ENCODE measurements around the gene NCR3LG1.
"Not testable (repeated sequence)": the region's sequence is repeated elsewhere in the genome, so short reads cannot be mapped to it uniquely, and the experiment has no call there.

NCR3LG1 gene

DNA sequence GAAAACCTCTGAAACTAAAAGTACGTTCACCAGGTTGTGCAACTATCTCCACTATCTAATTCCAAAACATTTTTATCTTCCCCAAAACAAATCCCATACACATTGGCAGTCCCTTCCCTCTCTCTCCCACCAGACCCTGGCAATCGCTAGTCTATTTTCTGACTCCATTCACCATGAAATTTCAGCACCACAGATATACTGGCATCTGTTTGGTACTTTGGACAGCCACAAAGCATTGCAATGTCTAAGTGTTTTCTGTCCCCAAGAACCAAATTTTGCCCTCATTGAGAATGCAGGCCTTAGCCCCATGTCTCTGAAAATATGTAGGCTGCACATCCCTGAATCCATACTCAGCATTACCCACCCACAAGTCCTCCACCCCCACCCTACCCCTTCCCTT, 64.9 kb downstream of the NCR3LG1 start:
- H3K4me3 ChIP-seq (ENCODE audit: low read length), result no peak overlapping the region
- TF ChIP-seq ZNF274 (IDR thresholded peaks at IDR 0.05; ENCODE audit: low read depth, low read length), result no peak

DNA sequence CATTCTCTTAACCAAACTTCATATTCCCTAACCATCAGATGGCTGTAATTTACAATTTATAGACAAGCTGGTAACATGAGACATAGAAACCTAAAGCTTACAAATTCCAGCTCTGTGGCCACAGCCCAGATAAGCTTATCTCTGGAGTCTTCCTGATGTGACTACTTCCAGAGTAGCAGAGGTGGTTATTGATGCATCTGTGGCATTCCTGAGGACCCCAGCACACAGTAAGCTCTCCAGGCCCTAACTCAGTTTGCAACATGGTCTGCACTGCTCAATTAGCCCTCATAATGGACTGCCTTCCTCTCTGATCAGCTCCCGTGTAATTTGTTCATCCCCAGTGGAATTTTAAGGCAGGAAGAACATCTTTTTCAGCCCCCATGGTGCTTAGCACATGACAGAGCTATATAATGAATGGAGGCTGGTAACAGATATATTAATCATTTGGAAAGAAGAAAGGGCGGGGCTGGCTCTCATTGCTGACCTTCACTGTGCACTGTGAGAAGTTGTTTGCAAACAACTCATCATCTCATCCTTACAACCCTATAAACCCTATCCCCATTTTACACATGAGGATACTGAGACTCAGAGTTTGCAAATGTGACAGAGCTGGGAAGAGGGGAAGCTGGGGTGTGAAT, 67.0 kb downstream of the NCR3LG1 start:
- TF ChIP-seq ZNF274 (IDR thresholded peaks at IDR 0.05; ENCODE audit: low read depth, low read length), result no peak
- no peak overlapping the region for H3K4me3 ChIP-seq (ENCODE audit: low read length)

DNA sequence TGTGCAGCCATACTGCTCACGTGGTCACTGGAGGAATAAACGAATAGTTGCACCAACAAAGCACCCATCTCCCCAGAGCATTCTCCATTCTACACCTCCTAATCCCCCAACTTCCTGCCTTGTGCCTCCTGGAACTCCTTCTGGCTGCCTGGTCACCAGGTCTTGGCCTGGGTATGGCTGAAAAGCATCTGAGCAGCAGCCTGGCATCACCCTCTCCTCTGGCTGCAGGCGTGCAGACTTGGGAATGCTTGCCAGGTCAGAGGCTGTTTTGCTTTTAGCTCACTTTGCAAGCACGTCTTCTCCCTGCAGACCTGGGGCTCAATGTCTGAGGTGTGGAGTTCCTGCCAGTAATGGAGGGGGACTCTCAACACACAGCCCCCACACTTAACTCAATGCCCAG, 70.2 kb downstream of the NCR3LG1 start:
- no peak overlapping the region for H3K4me3 ChIP-seq (ENCODE audit: low read length)
- TF ChIP-seq ZNF274 (IDR thresholded peaks at IDR 0.05; ENCODE audit: low read depth, low read length), result no peak

DNA sequence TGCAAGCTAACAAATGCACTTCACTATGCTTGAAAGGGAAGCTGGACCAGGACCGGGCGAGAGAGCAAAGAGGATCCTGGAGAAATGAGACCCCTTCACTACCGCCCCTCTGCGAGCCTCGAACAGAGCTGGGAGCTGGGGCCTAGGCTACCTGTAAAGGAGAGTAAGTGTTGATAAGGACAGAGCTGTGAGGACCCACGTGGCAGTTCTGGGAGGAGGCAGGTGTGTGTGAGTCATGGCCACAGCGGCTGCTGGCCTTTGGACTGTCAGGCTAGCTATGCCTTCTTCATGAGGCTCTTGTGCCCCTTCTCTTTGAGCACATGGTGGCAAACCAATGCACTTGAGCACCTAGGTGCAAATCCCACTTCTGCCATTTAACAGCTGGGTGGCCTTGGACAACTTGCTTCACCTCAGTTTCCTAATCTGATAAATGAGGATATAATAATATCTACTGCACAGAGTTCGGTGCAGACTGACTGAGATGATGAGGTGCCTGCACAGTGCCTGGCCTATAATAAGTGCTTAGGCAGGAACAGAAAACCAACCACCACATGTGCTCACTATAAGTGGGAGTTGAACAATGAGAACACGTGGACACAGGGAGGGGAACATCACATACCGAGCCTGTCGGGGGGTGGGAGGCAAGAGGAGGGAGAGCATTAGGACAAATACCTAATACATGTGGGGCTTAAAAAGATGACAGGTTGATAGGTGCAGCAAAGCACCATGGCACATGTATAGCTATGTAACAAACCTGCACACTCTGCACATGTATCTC, 72.1 kb downstream of the NCR3LG1 start:
- no peak overlapping the region for H3K4me3 ChIP-seq (ENCODE audit: low read length)
- TF ChIP-seq ZNF274 (IDR thresholded peaks at IDR 0.05; ENCODE audit: low read depth, low read length), result no peak

DNA sequence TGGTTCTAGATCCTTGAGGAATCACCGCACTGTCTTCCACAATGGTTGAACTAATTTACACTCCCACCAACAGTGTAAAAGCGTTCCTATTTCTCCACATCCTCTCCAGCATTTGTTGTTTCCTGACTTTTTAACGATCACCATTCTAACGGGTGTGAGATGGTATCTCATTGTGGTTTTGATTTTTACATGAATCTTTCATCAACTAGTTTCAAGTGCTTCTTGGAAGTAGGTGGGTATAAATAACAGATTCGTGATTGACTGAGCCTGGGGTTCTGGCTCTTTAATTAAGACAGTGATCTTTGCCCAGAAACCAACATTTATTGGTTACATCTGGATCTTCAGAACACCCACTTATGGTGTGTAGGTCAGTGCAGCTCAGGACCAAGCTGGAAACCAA, 74.6 kb downstream of the NCR3LG1 start:
- not testable (repeated sequence) for H3K4me3 ChIP-seq (ENCODE audit: low read length)
